Fibroblast of skin of right quadriceps (primary cell): ENCODE data around the gene FOXJ3.

Experiments used
- DNase-seq: peaks from one replicate; pipeline ENCODE4 v3.0.0-alpha.2; 2013

Gene FOXJ3

GRCh38 chr1:42302034-42302433, 33.0 kb downstream of the FOXJ3 start:
- DNase-seq: no peak

GRCh38 chr1:42298520-42298919, 36.5 kb downstream of the FOXJ3 start:
- no peak for DNase-seq

DNA sequence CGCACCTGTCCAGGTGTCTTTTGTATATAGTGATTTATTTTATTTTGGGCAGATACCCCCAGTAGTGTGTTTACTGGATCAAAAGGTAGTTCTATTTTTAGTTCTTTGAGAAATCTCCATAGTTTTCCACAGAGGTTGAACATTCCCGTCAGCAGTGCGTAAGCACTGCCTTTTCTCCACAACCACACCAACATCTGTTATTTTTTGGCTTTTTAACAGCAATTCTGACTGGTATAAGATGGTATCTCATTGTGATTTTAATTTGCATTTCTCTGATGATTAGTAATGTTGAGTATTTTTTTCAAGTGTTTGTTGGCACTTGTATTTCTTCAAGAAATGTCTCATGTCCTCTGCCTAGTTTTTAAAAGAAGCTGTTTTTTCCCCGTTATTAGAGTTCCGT, 39.2 kb downstream of the FOXJ3 start:
- no peak for DNase-seq

- no peak for DNase-seq
Observed at GRCh38 chr1:42290130-42290529, 44.9 kb downstream of the FOXJ3 start.

DNA sequence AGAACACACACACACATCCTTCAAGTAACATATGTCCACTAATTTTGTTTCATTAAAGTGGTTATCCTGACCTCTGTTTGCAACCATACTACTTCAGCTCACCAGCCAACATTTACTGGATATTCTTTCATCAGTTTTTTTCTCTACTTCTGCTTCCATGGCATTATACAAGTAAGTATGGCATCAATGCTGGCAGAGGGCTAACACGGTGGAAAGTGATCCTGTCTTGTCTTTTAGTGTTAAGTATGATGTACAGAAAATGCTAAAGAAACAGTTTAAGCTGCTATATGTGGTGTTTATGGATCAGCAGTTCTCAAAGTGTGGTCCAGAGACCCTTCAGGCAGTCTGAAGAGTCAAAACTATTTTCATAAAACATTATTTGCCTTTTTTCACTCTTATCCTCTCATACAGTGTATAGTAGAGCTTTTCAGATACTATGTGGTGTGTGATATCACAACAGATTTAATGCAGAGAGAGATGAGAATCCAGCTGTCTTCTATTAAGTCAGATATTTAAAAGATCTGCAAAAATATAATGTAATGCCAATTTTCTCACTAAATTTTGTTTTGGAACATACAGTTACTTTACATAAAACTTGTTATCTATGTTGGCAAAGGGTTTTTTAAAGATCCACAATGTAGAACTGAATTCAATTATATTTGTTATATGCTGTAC, 46.6 kb downstream of the FOXJ3 start:
- no peak for DNase-seq

DNA sequence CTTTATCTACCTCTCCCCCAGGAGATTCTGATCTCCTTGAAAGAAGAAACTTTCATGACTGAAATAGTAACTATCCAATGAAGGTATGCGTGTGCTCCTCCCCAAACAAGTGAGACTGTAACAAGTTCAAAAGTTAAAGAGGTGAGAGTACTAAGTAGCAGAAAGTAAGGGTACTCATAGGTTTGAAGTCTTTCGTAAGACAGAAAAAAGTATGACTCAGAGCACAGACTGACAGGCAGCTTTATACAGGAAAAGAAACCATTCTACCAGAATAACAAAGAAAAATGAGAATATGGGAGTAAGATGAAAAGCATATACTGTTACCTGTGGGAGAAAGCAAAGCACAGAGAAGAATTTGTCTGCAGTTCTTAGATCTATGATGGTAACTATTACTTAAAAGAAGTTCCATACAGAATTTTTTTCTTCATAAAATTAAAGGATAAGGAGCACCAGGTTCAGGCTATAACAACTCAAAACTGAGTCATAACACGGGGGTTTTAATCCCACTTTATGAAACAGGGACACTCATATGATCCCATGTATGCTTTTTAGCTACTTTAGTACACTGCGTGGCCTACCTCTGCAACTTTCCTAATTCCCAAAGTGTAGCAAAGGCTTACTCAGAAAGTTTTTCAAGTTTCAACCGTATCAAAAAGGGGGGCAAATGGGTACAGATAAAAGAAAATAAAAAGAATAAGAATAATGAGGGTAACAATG, 52.0 kb downstream of the FOXJ3 start:
- DNase-seq: peak; percentile 34

DNA sequence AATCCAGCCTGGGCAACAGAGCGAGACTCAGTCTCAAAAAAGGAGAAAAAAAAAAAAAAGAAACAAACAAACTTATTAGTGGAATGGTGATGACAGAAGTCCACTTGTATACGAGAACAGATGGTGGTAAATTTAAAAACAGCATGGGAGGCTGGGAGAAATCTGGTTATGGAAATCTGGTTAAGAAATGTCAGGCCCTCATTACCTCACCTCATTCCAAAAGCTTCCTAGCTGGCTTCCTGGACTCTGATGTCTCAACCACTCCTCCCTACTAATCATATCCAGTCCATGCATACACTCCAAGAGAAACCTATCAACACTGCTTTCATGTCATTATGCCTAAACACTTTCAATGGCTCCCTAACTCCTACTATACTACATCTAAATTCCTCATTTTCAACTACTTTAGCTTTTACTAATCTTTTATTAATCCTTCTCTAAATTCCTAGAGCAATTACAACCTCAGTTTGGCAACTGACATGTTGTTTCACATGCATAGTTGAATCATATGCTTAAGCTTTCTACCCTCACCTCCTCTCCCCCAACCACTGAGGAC, 52.9 kb downstream of the FOXJ3 start:
- peak; percentile 81 for DNase-seq

GRCh38 chr1:42280821-42281220, 54.2 kb downstream of the FOXJ3 start:
- DNase-seq: no peak

GRCh38 chr1:42279055-42279454, 56.0 kb downstream of the FOXJ3 start:
- no peak for DNase-seq

DNA sequence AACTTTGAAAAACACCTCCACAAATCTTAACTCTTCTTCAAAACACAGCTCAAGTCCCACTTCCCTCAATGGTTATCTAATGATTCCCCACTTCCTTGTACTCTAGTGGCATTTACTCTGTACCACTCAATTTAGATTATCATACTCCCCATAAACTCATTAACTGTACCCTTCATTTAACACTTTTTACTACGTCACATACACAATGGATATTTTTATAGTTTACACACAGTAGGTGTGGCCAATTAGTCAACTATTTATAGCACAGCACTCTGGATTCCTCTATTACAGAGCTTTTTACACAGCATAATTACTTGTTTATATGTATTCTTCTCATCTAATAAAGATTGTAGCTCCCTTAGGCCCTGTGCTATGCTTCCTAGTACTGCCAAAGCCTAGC, 62.1 kb downstream of the FOXJ3 start:
- DNase-seq: no peak

DNA sequence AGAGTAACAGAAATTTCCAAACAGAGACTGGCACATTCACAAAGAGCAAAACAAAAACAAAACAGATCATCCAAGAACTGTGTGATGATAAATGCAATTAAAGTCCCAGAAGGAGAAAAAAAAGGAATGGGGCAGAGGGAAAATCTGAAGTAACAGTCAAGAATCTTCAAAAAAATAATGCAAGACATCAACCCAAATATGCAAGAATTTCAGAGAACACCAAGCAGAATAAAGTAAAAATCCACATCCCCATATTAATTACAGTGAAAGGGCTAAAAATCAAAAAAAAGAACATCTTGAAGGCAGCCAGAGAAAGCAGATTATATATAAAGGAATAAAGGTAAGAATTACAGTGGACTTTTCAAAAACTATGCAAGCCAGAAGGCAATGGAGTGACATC, 67.1 kb downstream of the FOXJ3 start:
- DNase-seq: no peak

DNA sequence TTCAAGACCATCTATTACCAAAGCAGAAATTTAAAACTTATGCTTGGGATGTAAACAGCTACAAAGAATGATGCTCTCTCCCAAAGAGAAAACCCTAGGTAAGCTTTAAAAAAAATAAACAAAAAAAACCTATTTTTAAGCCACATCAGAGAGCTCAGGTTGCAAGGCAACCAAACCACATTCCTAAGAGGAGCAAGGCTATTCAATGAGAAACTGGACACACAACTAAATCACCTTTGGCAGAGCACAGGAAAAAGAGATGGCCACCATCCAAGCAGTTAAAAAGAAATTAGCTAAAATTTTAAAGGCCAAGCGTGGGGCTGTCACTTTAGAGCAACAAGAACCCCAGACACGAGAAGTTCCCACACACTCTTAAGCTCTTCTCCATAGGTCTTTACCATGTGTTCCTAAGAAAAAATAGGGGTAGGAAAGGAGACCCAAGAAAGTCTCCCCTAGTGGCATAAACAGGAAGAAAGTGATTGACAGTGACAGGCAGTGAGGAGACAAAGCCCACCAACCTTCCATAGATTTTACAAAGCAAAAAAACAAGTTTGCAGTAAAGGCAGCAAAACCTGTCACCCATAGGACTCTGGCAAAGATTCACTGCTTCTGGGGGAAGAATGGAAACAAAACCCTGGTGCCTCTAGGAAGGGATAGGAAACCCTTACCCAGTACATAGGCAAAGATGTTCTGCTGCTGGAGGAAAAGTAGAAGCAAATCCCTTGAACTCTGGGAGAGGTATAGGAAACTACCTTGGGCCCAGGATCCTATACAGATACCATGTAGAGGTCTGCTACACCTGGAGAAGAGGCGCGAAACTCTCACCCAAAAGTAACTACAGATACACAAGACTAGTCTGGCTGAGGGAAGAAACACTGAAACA, 68.5 kb downstream of the FOXJ3 start:
- no peak for DNase-seq

GRCh38 chr1:42264511-42265190, 70.4 kb downstream of the FOXJ3 start:
- no peak for DNase-seq

DNA sequence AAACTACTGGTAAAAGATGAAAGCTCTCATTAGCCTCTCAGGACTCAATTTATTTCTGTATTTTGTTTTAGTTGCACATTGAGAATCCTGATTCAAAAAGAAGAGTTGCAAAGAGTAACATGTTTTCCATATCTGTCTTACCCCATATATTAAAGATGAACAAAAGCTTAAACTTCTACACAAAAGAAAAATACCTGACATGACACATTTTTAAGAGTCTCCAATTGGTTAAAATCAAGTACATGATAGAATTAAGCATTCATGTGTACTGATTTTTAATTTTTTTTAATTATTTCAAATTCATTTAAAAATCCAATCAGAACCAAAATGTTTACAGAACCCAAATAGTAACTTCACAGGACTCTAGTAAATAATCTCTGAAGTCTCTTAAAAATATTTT, 72.0 kb downstream of the FOXJ3 start:
- DNase-seq: no peak

DNA sequence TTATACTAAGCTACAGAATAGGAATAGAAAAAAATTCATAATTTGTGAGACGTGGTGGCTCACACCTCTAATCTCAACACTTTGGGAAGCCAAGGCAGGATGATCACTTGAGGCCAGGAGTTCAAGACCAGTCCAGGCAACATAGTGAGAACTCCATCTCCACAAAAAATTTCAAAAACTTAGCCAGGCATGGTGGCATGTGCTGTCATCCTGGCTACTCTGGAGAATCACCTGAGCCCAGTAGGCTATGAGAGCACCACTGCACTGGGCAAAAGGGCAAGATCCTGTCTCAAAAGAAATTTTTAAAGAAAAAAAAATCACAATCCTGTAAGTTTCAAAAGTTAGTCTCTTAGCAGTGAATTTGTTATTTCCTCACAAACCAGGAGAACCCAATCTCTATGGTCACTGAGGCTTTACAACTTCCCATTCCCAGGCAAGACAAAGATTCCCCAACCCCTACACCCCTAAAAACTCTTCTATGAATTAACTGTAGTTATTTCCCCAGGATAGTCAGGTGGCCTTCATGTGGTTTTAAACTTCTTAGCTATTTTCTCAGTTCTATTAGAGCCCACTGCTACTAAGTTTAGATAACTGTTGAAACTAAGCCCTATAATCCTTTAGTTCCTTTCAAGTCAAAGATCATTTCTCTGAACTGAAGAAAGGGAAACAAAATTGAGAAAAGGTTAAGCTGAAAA, 74.5 kb downstream of the FOXJ3 start:
- no peak for DNase-seq

DNA sequence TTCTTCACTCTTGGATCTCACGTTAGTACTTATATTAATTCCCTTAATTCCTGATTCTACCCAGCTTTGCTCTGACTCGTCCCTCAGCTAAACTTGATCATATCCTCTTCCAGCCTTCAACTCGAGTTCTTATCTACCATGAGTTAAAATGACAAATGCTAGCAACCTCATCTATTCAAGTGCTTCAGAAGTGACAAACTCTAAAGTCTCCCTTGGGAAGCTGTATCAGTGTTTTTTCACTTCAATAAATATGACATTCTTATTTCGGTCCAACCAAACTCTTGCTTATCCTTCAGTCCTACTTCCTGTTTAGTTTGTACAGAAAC, 75.3 kb downstream of the FOXJ3 start:
- peak; percentile 5 for DNase-seq

DNA sequence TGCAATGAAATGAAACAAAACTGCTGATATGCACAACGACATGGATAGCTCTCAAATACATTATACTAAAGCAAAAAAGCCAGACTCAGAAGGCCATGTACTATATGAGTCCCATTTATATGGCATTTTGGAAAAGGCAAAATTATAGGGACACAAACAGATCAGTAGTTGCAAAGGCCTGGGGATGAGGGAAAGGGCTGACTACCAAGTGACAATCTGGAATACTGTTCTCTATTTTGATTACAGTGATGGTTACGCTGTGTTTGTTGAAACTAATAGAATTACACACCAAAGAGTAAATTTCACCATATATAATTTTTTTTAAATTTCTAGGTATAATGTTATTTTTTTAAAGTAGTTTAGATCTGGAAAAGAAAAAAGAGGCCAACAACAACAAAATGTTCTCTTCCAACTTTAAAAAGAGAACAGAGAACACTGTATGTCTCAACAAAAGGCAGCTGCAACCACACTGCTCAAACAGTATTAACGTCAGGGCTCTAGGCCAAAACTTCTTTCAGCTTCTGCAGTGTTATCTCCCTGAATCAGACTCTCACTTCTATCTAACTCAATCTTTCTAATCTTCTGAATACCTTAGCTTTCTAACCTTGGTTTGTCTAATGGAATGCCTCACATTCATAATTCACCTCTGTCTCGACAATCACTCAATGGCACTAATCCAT, 75.8 kb downstream of the FOXJ3 start:
- peak; percentile 20 for DNase-seq

- DNase-seq: no peak
Observed at GRCh38 chr1:42258218-42258617, 76.8 kb downstream of the FOXJ3 start.

DNA sequence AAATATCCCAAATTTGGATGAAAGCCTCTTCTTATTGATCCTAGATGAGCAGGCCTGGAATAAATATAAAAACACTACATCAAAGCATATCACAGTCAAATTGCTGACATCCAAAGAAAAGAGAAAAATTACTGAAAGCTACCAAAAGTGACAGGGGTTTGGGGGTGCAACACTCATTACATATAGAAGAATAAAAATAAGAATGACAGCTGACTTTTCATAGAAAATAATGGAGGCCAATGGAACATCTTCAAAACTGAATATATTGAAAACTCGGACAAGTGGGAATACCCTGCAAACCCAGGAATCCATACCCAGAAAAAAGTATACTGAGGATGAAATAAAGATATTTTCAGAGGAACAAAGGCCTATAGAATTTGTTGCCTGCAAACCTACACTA, 84.0 kb downstream of the FOXJ3 start:
- no peak for DNase-seq

DNA sequence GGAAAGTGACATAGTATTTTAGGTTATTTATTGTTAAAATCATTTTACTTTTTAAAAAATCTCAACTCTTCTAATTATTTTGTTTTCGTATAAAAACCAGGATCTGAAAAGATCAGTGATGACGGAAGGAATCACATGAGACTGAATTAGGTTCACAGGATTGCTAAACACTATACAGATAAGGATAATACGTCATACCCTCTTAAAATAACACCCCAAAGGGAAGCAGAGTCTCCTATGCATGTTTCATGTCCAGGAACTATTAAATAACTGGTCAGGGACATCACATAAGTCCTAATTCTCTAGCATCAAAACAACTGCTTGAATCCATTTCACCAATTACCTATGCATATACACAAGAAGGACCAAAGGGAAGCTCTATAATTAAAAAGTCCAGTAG, 84.9 kb downstream of the FOXJ3 start:
- no peak for DNase-seq

DNA sequence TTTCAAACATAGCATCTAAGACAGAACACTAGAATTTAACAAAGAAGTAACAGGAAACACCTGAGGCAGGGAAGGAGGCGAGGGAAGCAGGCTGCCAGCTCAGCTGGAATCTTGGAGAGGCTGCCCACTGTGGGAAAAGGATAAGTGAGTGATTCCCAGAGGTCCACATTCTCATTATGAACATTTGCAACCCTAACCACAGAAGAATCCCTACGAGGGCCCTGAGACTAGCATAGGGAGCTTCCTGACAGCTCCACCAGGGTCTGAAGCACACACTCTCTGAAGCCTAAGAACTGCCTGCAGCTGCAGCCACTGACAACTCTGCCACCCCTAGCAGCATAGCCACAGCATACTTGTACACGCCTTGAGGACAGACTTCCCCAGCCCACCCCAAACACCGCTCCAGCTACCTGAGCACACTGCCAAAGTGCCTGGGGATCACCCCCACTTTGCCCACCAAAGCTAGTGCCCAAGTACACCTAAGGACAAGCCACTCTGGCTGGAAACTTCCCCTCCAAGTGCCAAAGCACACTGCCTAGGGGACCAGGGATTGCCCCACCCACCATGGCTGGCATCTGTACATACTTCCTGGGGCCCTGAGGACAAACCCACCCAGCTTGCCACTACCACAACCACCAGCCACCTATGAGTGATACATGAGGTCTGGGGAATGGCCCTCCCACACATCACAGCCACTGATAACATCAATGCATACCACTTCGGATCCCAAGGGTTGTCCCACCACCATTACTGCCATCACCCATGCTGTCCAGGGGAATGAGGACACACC, 93.9 kb downstream of the FOXJ3 start:
- peak; percentile 4 for DNase-seq
